ENCODE results near the gene NRAP.

Gene NRAP

DNA sequence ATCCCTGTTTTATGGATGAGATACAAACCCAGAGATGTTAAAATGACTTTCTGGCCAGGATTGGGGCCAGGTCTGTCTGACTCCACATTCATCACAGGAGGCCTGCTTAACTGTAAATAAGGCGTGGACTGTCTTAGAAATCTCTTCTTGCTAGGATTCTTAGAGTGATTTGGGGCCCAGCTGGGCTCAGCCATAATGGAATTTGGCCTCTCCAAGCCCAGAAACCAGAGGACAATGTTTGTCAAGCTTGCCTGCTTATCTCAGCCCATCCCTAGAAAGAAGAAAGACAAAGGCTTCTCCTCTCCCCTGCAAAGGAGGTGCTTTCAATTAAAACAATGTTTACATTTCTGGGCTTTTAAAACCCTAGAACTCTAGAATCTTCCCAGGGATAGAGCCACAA is 108.1 kb downstream of the NRAP start:
- H3K4me1 Mint-ChIP-seq (ENCODE audit: low read depth): no peaks in the 10 kb centered on the region
- no peak overlapping the region for H3K4me3 Mint-ChIP-seq
- no peaks in the 10 kb centered on the region for H3K9me3 Mint-ChIP-seq (ENCODE audit: low read depth)
- H3K36me3 Mint-ChIP-seq: no peaks in the 10 kb centered on the region
- H3K27me3 Mint-ChIP-seq: no peaks in the 10 kb centered on the region
- no peak overlapping the region for H3K27ac Mint-ChIP-seq

DNA sequence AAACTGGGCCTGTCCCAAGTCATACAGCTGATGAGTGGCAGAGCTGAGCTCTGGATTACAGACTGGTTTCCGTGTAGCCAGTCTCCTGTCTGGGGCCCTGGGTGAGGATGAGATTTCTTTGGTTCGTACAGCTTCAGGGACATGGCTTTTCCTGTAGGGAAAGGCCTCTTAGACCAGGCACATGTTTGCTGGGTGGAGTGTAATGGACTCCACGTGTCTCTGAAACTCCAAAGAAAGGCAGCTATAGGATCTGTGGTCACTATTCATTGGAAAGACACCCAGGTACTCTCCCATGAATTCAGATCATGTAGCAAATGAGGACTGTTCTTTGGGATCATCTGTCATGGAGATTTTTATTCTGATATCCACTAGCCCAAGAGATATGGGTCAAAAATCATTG is 108.6 kb downstream of the NRAP start:
- Mint-ChIP-seq H3K27ac (no peak overlapping the region), H3K9me3 (ENCODE audit: low read depth) (no peaks in the 10 kb centered on the region), H3K27me3 (no peaks in the 10 kb centered on the region), H3K4me3 (no peak overlapping the region), H3K36me3 (no peaks in the 10 kb centered on the region), H3K4me1 (ENCODE audit: low read depth) (no peaks in the 10 kb centered on the region)

DNA sequence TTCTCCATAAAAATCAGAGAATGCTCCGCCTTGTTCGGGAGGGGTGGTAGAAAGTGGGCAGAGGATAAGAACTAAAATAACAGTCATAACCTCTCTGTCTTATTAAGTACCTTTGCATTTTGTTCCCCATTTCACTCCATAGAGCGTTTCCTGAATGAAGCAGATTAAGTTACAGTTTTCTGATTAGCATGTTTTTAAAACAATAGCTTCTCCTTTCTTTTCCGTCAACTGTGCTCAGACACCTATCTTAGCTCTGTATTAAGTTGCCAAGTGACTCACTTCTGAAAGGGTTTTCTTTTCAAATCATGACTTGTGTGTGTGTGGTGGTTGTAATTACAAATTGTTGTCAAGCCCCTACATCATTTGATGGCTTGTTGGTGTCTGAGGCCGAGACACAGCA is 109.6 kb downstream of the NRAP start:
- H3K4me1 Mint-ChIP-seq (ENCODE audit: low read depth): no peaks in the 10 kb centered on the region
- no peak overlapping the region for H3K27ac Mint-ChIP-seq
- H3K9me3 Mint-ChIP-seq (ENCODE audit: low read depth): no peaks in the 10 kb centered on the region
- H3K4me3 Mint-ChIP-seq: no peak overlapping the region
- H3K27me3 Mint-ChIP-seq: no peaks in the 10 kb centered on the region
- H3K36me3 Mint-ChIP-seq: no peaks in the 10 kb centered on the region

DNA sequence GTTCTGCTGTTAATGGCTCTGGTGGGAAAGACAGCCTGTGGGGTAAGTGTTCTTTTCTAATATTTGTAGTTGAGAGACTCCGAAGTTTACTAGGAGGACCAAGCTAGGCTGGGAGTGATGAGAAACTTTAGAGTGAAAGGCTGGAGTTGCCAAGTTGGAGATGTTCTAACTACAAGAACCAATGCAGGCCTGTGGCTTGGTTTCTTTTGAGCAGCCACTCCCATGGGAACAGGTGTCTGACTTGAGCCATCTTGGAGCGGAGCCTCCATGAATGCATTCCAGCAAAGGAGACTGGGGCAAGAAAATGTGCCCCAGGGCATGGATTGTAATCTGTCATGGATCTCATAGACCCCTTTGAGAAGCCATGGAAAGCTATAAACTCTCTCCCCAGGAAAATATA is 110.7 kb downstream of the NRAP start:
- Mint-ChIP-seq H3K4me1 (ENCODE audit: low read depth) (no peaks in the 10 kb centered on the region), H3K27me3 (no peaks in the 10 kb centered on the region), H3K9me3 (ENCODE audit: low read depth) (no peaks in the 10 kb centered on the region), H3K36me3 (no peaks in the 10 kb centered on the region), H3K27ac (no peak overlapping the region), H3K4me3 (no peak overlapping the region)

DNA sequence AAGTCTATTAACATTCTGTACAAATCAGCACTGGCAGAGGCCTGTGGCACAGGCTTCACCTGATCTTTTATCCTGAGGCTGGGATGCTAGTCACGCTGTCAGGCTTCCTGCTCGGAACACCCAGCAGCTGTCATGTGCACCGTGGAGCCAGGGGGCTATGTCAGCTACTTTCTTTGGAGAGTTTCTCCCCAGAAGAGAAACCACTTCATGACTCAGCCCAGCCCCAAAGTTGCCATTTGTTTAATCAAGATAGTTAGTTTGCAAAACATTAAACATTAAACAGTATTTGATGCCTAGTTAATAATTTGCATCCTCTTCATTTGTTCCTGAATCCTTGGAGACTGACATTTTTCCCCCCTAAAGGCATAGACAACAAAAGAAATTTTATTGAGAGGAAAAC is 111.1 kb downstream of the NRAP start, which contains the start of gene HABP2:
HABP2 (plus strand) TSS at position 353 of the 400 bp plus-strand sequence. CDS start 69 bp downstream, outside the sequence.
- H3K9me3 Mint-ChIP-seq (ENCODE audit: low read depth): no peaks in the 10 kb centered on the region
- no peaks in the 10 kb centered on the region for H3K27me3 Mint-ChIP-seq
- H3K4me3 Mint-ChIP-seq: no peak within 1 kb of the TSS

DNA sequence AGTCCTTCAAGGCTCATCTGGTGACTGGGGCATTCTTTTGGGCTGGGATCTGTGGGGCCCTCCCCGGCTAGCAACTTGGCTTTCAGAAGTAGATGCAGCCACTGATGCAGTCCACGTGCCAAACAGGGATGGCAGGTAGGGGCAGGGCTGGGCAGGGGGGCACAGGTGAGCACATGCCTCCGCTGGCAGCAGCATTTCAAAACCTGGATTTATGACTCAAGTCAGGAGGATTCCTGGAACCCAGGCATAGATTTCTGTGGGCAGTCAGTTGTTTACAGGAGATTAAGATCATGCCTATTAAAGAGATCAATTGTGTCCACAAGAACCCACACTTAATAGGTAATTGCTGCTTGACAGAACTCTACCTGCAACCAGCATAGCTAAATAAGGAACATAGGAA is 111.8 kb downstream of the NRAP start:
- Mint-ChIP-seq H3K4me3 (no peak overlapping the region), H3K27ac (no peak overlapping the region), H3K4me1 (ENCODE audit: low read depth) (no peaks in the 10 kb centered on the region), H3K9me3 (ENCODE audit: low read depth) (no peaks in the 10 kb centered on the region), H3K27me3 (no peaks in the 10 kb centered on the region), H3K36me3 (no peaks in the 10 kb centered on the region)

More for the DNA sequence above, 111.1 kb downstream of the NRAP start, which contains the start of gene HABP2:
- Mint-ChIP-seq H3K4me1 (ENCODE audit: low read depth) (no peaks in the 10 kb centered on the region), H3K27ac (no peak within 1 kb of the TSS), H3K36me3 (no peaks in the 10 kb centered on the region)

DNA sequence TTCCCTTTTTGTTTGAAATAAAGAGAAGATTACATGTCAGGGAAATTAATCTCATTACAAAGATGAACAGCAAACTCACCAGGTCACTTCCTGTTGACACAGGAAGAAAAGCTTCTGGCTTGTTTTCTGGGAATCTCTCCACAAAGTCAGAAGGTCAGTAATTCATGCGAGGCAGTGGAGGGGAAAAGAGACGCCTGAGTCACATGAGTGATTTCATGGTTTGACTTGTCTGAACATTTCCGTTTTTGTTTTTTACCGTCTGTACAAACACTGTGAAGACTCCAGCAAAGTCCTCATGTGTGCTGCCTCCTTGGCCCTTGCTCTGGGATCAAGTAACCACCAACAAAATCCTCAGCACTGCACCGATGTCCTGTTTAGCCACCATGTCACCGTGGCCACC is 113.5 kb downstream of the NRAP start:
- Mint-ChIP-seq H3K27ac (no peak overlapping the region), H3K4me3 (no peak overlapping the region), H3K9me3 (ENCODE audit: low read depth) (no peaks in the 10 kb centered on the region), H3K4me1 (ENCODE audit: low read depth) (no peaks in the 10 kb centered on the region), H3K27me3 (no peaks in the 10 kb centered on the region), H3K36me3 (no peaks in the 10 kb centered on the region)

DNA sequence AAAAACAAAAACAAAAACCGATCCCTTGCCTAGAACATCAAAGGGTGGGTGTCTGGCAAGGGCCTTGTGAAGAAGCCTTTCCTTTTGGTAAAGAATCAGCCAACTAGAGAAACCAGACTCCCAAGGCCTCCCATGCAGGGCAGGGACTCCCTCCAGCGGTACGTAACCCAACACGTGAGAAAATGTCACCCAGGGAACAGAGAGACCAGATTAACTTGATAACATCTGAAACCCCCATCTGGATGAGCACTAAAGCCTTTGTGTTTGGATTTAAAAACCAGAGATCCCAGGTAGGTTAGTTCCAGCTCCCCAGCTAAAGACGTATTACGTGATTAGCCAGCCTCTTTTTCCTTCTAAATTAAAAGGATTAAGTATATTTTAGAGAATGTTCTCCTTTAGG is 114.0 kb downstream of the NRAP start:
- H3K4me1 Mint-ChIP-seq (ENCODE audit: low read depth): no peaks in the 10 kb centered on the region
- H3K27ac Mint-ChIP-seq: no peak overlapping the region
- no peaks in the 10 kb centered on the region for H3K9me3 Mint-ChIP-seq (ENCODE audit: low read depth)
- no peak overlapping the region for H3K4me3 Mint-ChIP-seq
- H3K27me3 Mint-ChIP-seq: no peaks in the 10 kb centered on the region
- no peaks in the 10 kb centered on the region for H3K36me3 Mint-ChIP-seq

DNA sequence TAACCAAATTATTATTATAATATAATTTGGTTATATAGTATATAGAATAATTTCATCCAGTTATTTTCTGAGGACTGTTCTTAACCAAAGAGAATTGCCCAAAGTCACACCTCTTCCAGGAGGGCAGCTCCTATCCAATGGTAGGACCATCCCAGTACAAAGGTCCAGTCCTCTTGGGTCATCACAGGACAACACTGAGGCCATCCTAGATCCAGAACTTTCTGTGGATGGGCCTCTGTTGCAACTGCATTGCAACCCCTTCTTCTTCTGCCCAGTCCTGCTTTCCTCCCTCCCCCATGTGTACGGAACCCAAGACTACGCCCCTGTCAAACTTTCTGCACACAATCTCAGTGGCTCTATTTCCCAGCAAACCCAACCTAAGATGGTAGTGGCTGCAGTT is 116.4 kb downstream of the NRAP start:
- Mint-ChIP-seq H3K27me3 (no peaks in the 10 kb centered on the region), H3K36me3 (no peaks in the 10 kb centered on the region), H3K27ac (no peak overlapping the region), H3K4me3 (no peak overlapping the region), H3K9me3 (ENCODE audit: low read depth) (no peaks in the 10 kb centered on the region), H3K4me1 (ENCODE audit: low read depth) (no peaks in the 10 kb centered on the region)

DNA sequence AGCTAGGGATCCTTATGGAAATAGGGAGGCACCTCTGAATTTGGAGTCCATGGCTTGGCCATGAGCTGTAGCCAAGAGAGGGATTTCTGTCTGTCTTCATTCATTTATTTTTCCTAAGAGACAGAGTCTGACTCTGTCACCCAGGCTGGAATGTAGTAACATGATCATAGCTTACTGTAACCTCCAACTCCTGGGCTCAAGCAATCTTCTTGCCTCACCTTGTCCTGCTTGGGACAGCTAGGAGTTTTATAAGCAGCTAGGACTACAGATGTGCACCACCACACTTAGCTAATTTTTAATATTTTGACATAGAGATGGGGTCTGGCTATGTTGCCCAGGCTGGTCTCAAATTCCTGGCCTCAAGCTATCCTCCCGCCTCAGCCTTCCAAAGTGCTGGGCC is 119.4 kb downstream of the NRAP start:
- H3K4me3 Mint-ChIP-seq: no peak overlapping the region
- H3K9me3 Mint-ChIP-seq (ENCODE audit: low read depth): no peaks in the 10 kb centered on the region
- H3K4me1 Mint-ChIP-seq (ENCODE audit: low read depth): no peaks in the 10 kb centered on the region
- H3K27me3 Mint-ChIP-seq: no peaks in the 10 kb centered on the region
- no peaks in the 10 kb centered on the region for H3K36me3 Mint-ChIP-seq
- H3K27ac Mint-ChIP-seq: no peak overlapping the region

DNA sequence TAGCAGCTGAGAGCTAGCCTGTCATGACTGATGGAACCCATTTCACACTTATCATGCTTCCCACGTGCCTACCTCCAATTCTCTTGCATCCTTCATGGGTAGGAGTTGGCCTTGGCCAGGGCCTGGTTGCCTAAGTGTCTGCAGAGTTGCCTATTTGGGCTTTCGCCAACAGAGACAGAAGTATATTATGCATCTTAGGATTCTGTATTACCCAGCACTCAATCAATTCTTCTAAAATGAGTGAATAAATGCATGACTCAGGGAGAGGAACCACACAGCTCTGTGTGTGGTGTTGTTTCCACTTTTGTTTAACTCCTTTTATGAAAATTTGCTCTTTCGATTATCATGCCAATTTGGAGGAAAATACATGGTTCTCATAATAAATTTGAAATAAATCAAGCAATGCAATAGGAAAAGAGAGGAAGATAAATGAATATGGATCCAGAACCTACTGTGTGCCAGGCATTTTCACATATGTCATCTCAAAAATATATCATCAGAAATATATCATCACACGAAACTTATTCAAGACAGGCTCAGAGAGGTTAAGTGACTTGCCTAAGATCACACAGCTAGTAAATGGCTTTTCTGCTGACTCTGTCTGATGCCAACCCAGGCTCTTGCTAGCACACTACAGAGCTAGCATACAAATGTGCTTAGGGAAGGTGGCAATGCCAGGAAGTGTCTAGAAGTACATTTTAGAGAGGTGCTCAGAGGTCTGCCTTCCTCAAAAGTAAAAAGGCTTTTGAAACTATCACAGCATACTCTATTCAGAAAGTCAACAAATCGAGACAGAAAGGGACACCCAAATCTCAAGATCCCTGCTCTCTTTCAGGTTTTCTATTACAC is 120.5 kb downstream of the NRAP start:
- no peak overlapping the region for H3K27ac Mint-ChIP-seq
- no peaks in the 10 kb centered on the region for H3K27me3 Mint-ChIP-seq
- no peaks in the 10 kb centered on the region for H3K4me1 Mint-ChIP-seq (ENCODE audit: low read depth)
- no peak overlapping the region for H3K4me3 Mint-ChIP-seq
- H3K36me3 Mint-ChIP-seq: no peaks in the 10 kb centered on the region
- H3K9me3 Mint-ChIP-seq (ENCODE audit: low read depth): no peaks in the 10 kb centered on the region

DNA sequence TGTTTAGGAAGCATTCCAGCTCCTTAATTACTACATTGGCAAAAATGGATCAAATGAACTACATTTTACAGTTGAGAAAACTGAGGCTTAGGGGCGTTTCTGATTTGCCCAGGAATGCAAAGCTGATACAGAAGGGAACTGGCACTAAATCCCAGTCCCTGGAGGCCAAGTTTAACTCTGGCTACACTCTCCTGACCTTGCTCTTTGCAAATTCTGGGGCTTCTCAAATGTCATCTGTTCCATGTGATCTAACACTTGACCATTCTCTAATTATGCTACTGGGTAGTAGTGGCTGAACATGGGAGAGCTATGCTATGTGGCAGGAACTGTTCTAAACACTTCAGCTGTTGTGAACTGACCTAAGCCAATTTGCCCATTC is 122.3 kb downstream of the NRAP start:
- H3K27me3 Mint-ChIP-seq: peaks cover 1% of the 10 kb centered on the region
- H3K27ac Mint-ChIP-seq: no peak overlapping the region
- no peaks in the 10 kb centered on the region for H3K9me3 Mint-ChIP-seq (ENCODE audit: low read depth)
- no peak overlapping the region for H3K4me3 Mint-ChIP-seq
- no peaks in the 10 kb centered on the region for H3K4me1 Mint-ChIP-seq (ENCODE audit: low read depth)
- H3K36me3 Mint-ChIP-seq: no peaks in the 10 kb centered on the region

DNA sequence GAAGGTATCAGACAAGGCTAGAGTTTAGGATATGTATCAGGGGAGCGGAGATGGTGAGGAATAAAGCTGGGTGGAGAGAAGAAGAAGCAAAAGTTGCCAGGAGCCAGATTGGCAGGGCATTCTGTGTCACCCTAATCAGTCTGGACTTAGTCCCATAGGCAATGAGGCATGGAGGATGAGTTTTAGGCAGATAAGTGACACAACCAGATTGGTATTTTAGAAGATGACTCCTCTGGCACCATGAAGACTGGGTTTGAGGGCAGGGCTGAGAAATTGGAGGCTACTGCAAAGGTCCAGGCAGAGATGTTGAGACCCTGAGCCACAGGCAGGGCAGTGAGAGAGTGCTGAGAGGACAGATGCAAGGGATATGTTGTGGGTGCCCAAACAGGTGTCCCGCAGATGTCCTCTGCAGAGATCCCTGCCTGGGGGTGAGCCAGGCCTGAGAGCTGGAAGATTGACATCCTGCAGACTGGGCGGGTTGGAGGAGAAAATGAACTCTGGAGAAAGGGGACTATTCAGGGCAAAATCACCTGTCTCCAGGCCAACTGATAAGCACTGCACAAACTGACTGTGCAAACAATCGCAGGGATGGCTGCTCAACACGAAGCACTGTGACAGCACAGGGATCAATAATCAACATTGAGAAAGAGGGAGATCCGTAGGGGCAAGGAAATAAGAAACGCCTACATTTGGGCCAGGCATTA is 122.8 kb downstream of the NRAP start:
- H3K36me3 Mint-ChIP-seq: no peaks in the 10 kb centered on the region
- H3K27ac Mint-ChIP-seq: no peak overlapping the region
- H3K27me3 Mint-ChIP-seq: peaks cover 2% of the 10 kb centered on the region
- no peaks in the 10 kb centered on the region for H3K4me1 Mint-ChIP-seq (ENCODE audit: low read depth)
- H3K4me3 Mint-ChIP-seq: no peak overlapping the region
- no peaks in the 10 kb centered on the region for H3K9me3 Mint-ChIP-seq (ENCODE audit: low read depth)

DNA sequence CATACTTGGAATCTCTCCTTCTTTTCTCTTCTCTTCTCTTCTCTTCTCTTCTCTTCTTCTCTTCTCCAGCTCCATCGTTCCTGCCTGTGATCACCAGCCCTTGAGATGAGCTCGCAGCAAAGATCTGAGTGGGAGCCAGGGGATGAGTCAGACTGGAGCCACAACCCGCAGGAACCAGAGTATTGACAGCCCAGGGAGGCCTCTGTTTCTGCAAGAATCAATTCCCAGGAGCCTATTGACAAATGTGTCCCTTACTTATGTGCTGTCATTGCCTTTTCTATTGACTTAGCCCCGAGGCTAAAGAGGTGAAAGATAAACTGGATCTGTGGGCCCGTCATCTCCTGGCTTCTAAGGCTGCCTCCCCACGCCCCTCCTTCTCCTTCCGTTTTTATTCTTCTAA is 124.1 kb downstream of the NRAP start:
- H3K27ac Mint-ChIP-seq: no peak overlapping the region
- no peaks in the 10 kb centered on the region for H3K4me1 Mint-ChIP-seq (ENCODE audit: low read depth)
- H3K36me3 Mint-ChIP-seq: no peaks in the 10 kb centered on the region
- no peak overlapping the region for H3K4me3 Mint-ChIP-seq
- peaks cover 4% of the 10 kb centered on the region for H3K9me3 Mint-ChIP-seq (ENCODE audit: low read depth)
- H3K27me3 Mint-ChIP-seq: peaks cover 8% of the 10 kb centered on the region

All from activated naive CD8-positive, alpha-beta T cell (primary cell).